Psoas muscle (tissue), 8 donors: ENCODE measurements around the gene YPEL3. TPM values are rescaled to one million over a fixed set of nuclear protein-coding genes. Genes with fewer than 3 reads are reported as not detected.

ENCODE experiments used
- ATAC-seq, 4 donors: fragments of 200-7000 bp; cut with Tn5 transposase; one replicate each; pipeline ENCODE4 v1.9.1; 2020; ENCODE audit warnings: moderate library complexity in 3 of 4, mild to moderate bottlenecking in 2 of 4
- DNase-seq, 2 donors: peaks; one replicate each; pipeline ENCODE4 v3.0.0-alpha.2; 2020
- H3K27ac ChIP-seq: fragments of 200-600 bp; one replicate; pipeline ENCODE4 v1.8.0; 2022
- H3K27me3 ChIP-seq, 3 donors: fragments of 200-600 bp in 1 of 3; one replicate each; pipeline versions ENCODE4 v1.6.1 to v1.8.0; 2013 to 2022; ENCODE audit warnings: low read length in 2 of 3, mild to moderate bottlenecking in 2 of 3, moderate library complexity in 1 of 3; ENCODE audit not compliant: insufficient read depth in 3 of 3
- H3K36me3 ChIP-seq, 2 donors: fragments of 200-600 bp in 1 of 2; one replicate each; pipeline versions ENCODE4 v1.6.1 to v1.8.0; 2013 to 2022; ENCODE audit warnings: low read depth in 1 of 2, mild to moderate bottlenecking in 1 of 2, moderate library complexity in 1 of 2; ENCODE audit not compliant: insufficient read depth in 1 of 2
- H3K4me1 ChIP-seq: fragments of 200-600 bp; one replicate; pipeline ENCODE4 v1.8.0; 2022
- H3K4me3 ChIP-seq: fragments of 200-600 bp; one replicate; pipeline ENCODE4 v1.8.0; 2022; ENCODE audit warnings: mild to moderate bottlenecking
- H3K9me3 ChIP-seq: fragments of 200-600 bp; one replicate; pipeline ENCODE4 v1.8.0; 2022
- CTCF ChIP-seq: fragments of 200-600 bp; IDR thresholded peaks from one replicate; pipeline ENCODE4 v1.8.0; 2022; ENCODE audit warnings: antibody characterized with exemption
- WGBS, 3 donors: extraction: QIAGEN DNeasy Blood & Tissue Kit; methylation state at CpG; one replicate each; pipeline versions ENCODE4 v1.1.6 to v1.1.7; 2013; 5-methylcytosine and 5-hydroxymethylcytosine counted together
- intact Hi-C, 2 donors: fragments of 100-400 bp; cut with DNase I; formaldehyde crosslinking; loops; one replicate each; pipeline versions ENCODE4 v1.11.0 to v1.14.2; 2022
- polyA plus RNA-seq, 3 donors: library from polyadenylated mRNA; stranded (reverse); fragments of 200-250 nt; gene quantifications; one replicate each; pipeline ENCODE4 v1.2.3, GENCODE V29; 2013
- total RNA-seq, 4 donors: library from RNA; stranded (reverse); fragmentation: NEBNext Ultra II Directional in 2 of 4; extraction: Animal tissue kit (Norgen Biotek cat#: 25700) in 2 of 4; gene quantifications; one replicate each; pipeline versions ENCODE4 v1.2.1 to v1.2.4, GENCODE V29; 2021 to 2023
- donor health status: healthy with polysubstance abuse.
- donor health status: DM: no; HTN: no; CAD: no; lungs with moderate emphysema.
- donor health status: Bipolar disorder and iron deficiency.
- donor health status: healthy.
- donor health status: DM: yes; HTN: yes; CAD: no.
- donor health status: DM: no; HTN: no; CAD: no.
- donor health status: DM: no; HTN: no; CAD: no.
- donor health status: DM: yes; HTN: yes; CAD: no.

YPEL3 gene
- total and polyA plus RNA-seq, 7 donors = 24.8 to 156 (median 72.8) TPM

DNA sequence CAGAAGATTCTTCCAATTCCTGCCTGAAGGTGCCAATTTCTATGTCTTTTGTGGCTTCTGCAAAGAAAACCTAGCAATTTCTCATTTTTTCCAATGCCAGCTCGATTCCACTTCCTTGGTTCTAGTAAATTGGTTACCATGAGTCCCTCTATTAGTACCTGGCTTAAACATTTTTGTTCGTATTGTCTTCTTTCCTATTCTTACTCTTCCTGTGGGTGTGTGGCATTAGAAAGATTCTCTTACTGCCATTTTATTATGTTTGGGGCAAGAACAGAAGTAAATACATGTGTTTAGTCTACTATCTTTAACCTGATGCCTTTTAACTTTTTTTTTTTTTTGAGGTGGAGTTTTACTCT, 47.3 kb upstream of the YPEL3 start:
- TF ChIP-seq CTCF = no peak
- Histone ChIP-seq H3K9me3 (no peaks in the 10 kb centered on the region), H3K4me3 (no peak overlapping the region), H3K27me3 (no peaks in the 10 kb centered on the region), H3K36me3 (no peaks in the 10 kb centered on the region), H3K27ac (no peak overlapping the region), H3K4me1 (no peaks in the 10 kb centered on the region)
- 56 to 65% (median 60%) methylated on average over 2 of the region's 2 CpGs for WGBS, 3 donors
- ATAC-seq (no peak), DNase-seq (no peak)
- intact Hi-C loops = no loop called here

DNA sequence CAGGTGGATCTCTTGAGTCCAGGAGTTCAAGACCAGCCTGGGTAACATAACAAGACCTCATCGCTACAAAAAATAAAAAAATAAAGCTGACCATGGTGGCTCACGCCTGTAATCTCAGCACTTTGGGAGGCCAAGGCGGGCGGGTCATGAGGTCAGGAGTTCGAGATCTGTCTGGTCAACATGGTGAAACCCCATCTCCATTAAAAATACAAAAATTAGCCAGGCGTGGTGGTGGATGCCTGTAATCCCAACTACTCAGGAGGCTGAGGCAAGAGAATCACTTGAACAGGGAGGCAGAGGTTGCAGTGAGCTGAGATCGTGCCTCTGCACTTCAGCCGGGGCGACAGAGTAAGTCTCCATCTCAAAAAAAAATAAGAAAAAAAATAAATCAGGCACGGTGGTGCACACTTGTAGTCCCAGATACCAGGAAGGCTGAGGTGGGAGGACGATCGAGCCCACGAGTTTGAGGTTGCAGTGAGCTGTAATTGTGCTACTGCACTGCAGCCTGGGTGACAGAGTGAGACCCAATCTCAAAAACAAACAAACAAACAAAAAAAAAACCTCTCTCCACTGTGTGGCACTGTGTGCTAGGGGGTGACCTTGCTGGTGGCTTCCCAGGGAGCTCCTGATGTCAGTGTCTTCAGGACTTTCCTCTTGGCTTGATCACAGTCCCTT, 46.8 kb upstream of the YPEL3 start:
- 75 to 79% (median 76%) methylated on average over 13 of the region's 13 CpGs for WGBS, 3 donors

DNA sequence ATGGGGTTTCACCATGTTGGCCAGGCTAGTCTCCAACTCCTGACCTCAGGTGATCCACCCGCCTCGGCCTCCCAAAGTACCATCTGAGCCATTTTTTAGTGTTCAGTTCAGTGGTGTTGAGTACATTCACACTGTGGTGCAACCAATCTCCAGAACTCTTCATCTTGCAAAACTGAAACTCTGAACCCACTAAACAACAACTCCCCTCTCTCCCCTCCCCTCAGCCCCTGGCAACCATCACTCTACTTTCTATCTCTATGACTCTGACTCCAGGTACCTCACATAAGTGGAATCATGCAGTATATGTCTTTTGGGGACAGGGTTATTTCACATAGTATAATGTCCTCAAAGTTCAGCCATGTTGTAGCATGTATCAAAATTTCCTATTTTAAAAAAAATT, 45.7 kb upstream of the YPEL3 start:
- H3K4me1 ChIP-seq = no peaks in the 10 kb centered on the region
- H3K36me3 ChIP-seq = no peaks in the 10 kb centered on the region
- no peak for ATAC-seq
- no peak for TF ChIP-seq CTCF
- intact Hi-C loops = no loop called here
- H3K9me3 ChIP-seq = no peaks in the 10 kb centered on the region
- DNase-seq = no peak
- no peaks in the 10 kb centered on the region for H3K27me3 ChIP-seq
- WGBS, 3 donors = 71 to 100% (median 84%) methylated on average over 2 of the region's 2 CpGs
- no peak overlapping the region for H3K4me3 ChIP-seq
- no peak overlapping the region for H3K27ac ChIP-seq

More for the DNA sequence above, 46.8 kb upstream of the YPEL3 start:
- H3K4me1 ChIP-seq = no peaks in the 10 kb centered on the region
- intact Hi-C loops = no loop called here
- TF ChIP-seq CTCF = no peak
- no peak overlapping the region for H3K4me3 ChIP-seq
- no peaks in the 10 kb centered on the region for H3K9me3 ChIP-seq
- H3K27me3 ChIP-seq = no peaks in the 10 kb centered on the region
- DNase-seq (no peak), ATAC-seq (no peak)
- H3K36me3 ChIP-seq = no peaks in the 10 kb centered on the region
- H3K27ac ChIP-seq = no peak overlapping the region

- H3K9me3 ChIP-seq = no peaks in the 10 kb centered on the region
- ATAC-seq (no peak), DNase-seq (no peak)
- H3K36me3 ChIP-seq = no peaks in the 10 kb centered on the region
- H3K27ac ChIP-seq = no peak overlapping the region
- no peaks in the 10 kb centered on the region for H3K4me1 ChIP-seq
- no peak overlapping the region for H3K4me3 ChIP-seq
- H3K27me3 ChIP-seq = no peaks in the 10 kb centered on the region
- intact Hi-C loops = no loop called here
- WGBS, 3 donors = 76 to 79% (median 77%) methylated on average over 13 of the region's 13 CpGs
- TF ChIP-seq CTCF = no peak
Measured at GRCh38 chr16:30139583-30140481, 43.8 kb upstream of the YPEL3 start.
